Osteoblast (primary cell): ENCODE data around the gene KIFC1. TPM values are rescaled to one million over a fixed set of nuclear protein-coding genes. Genes with fewer than 3 reads are reported as not detected.
A peak's percentile ranks its signal among the peaks of the same experiment; 100 is the strongest.

Experiments used
- DNase-seq: peaks from one replicate; pipeline ENCODE4 v3.0.0; 2011; ENCODE audit warnings: low spot score, mixed read lengths; ENCODE audit not compliant: insufficient read length; ENCODE audit errors: missing footprints
- H2AFZ ChIP-seq: 2 replicates; pipeline ENCODE4 v1.6.0; 2011; ENCODE audit warnings: mild to moderate bottlenecking, low read length
- H3K27ac ChIP-seq: 2 replicates; pipeline ENCODE4 v1.5.1; 2011; ENCODE audit warnings: mild to moderate bottlenecking, low read depth, low read length, moderate library complexity
- H3K27me3 ChIP-seq: 2 replicates; pipeline ENCODE4 v1.6.0; 2012; ENCODE audit warnings: mild to moderate bottlenecking, control low read depth, inconsistent platforms, low read length, moderate library complexity; ENCODE audit not compliant: insufficient read depth
- H3K36me3 ChIP-seq: 2 replicates; pipeline ENCODE4 v1.5.1; 2011; ENCODE audit warnings: mild to moderate bottlenecking, low read length, control low read depth, moderate library complexity; ENCODE audit not compliant: insufficient read depth
- H3K4me1 ChIP-seq: 2 replicates; pipeline ENCODE4 v1.5.1; 2011; ENCODE audit warnings: mild to moderate bottlenecking, low read length, control low read depth, moderate library complexity; ENCODE audit not compliant: insufficient read depth
- H3K4me2 ChIP-seq: 2 replicates; pipeline ENCODE4 v1.6.0; 2011; ENCODE audit warnings: mild to moderate bottlenecking, low read length; ENCODE audit not compliant: insufficient read depth
- H3K4me3 ChIP-seq: fragments of 200-600 bp; sonication (generic); 3 replicates; pipeline ENCODE4 v1.5.1; 2012; ENCODE audit warnings: mild to moderate bottlenecking, low read length, inconsistent platforms; ENCODE audit not compliant: insufficient read depth
- H3K79me2 ChIP-seq: 2 replicates; pipeline ENCODE4 v1.6.0; 2012; ENCODE audit warnings: mild to moderate bottlenecking, low read length, control low read depth, inconsistent platforms; ENCODE audit not compliant: insufficient read depth
- H3K9me3 ChIP-seq: 2 replicates; pipeline ENCODE4 v1.5.1; 2011; ENCODE audit warnings: low read depth, low read length, control low read depth
- H4K20me1 ChIP-seq: 2 replicates; pipeline ENCODE4 v1.6.0; 2012; ENCODE audit warnings: mild to moderate bottlenecking, low read length, control low read depth; ENCODE audit not compliant: insufficient read depth
- CTCF ChIP-seq: IDR thresholded peaks from 2 replicates; pipeline ENCODE4 v1.5.1; 2011; ENCODE audit warnings: mild to moderate bottlenecking, low read depth, low read length, moderate library complexity; ENCODE audit errors: extremely low read depth
- total RNA-seq: library from RNA; depleted of rRNA; stranded (reverse); fragments of >200 nt; gene quantifications from 2 replicates; pipeline ENCODE4 v1.2.3, GENCODE V29; 2012

The KIFC1 gene
- total RNA-seq, 1 donor: 4.0 TPM

GRCh38 chr6:33421344-33421643 lies 29.7 kb downstream of the KIFC1 start:
- peaks cover 47% of the 10 kb centered on the region for H3K4me1 ChIP-seq
- DNase-seq: no peak
- peaks cover 10% of the 10 kb centered on the region for H3K36me3 ChIP-seq
- H3K9me3 ChIP-seq: no peaks in the 10 kb centered on the region
- peaks cover 4% of the 10 kb centered on the region for H4K20me1 ChIP-seq
- H2AFZ ChIP-seq: no peak overlapping the region
- TF ChIP-seq CTCF: no peak
- H3K4me3 ChIP-seq: peak overlapping the region; percentile 67
- no peak overlapping the region for H3K27ac ChIP-seq
- H3K27me3 ChIP-seq: no peaks in the 10 kb centered on the region
- H3K4me2 ChIP-seq: peak overlapping the region; percentile 81
- H3K79me2 ChIP-seq: peaks cover 65% of the 10 kb centered on the region

- Histone ChIP-seq H3K27ac (no peak overlapping the region), H3K79me2 (peaks cover 62% of the 10 kb centered on the region)
- TF ChIP-seq CTCF: no peak
These were observed 32.2 kb downstream of the KIFC1 start for GRCh38 chr6:33423777-33424176.

GRCh38 chr6:33424855-33425667 lies 33.4 kb downstream of the KIFC1 start:
- peaks cover 6% of the 10 kb centered on the region for H3K36me3 ChIP-seq
- no peak for TF ChIP-seq CTCF
- H3K27me3 ChIP-seq: no peaks in the 10 kb centered on the region
- H2AFZ ChIP-seq: peak overlapping the region; percentile 76
- peak overlapping the region; percentile 76 for H3K27ac ChIP-seq
- peaks cover 19% of the 10 kb centered on the region for H4K20me1 ChIP-seq
- peaks cover 62% of the 10 kb centered on the region for H3K79me2 ChIP-seq
- H3K9me3 ChIP-seq: no peaks in the 10 kb centered on the region
- peak overlapping the region; percentile 77 for H3K4me3 ChIP-seq
- H3K4me2 ChIP-seq: peak overlapping the region; percentile 96
- peaks cover 41% of the 10 kb centered on the region for H3K4me1 ChIP-seq
- DNase-seq: peak; percentile 69

More at GRCh38 chr6:33423777-33424176, 32.2 kb downstream of the KIFC1 start:
- no peak for DNase-seq
- no peak overlapping the region for H3K4me3 ChIP-seq
- H3K9me3 ChIP-seq: no peaks in the 10 kb centered on the region
- H3K4me1 ChIP-seq: peaks cover 45% of the 10 kb centered on the region
- H3K36me3 ChIP-seq: peaks cover 6% of the 10 kb centered on the region
- H4K20me1 ChIP-seq: peaks cover 6% of the 10 kb centered on the region
- no peak overlapping the region for H3K4me2 ChIP-seq
- no peak overlapping the region for H2AFZ ChIP-seq
- no peaks in the 10 kb centered on the region for H3K27me3 ChIP-seq

GRCh38 chr6:33425668-33426577 lies 34.3 kb downstream of the KIFC1 start:
- no peaks in the 10 kb centered on the region for H3K9me3 ChIP-seq
- H3K27ac ChIP-seq: peak overlapping the region; percentile 76
- peak overlapping the region; percentile 76 for H2AFZ ChIP-seq
- peaks cover 66% of the 10 kb centered on the region for H3K79me2 ChIP-seq
- peak overlapping the region; percentile 77 for H3K4me3 ChIP-seq
- H4K20me1 ChIP-seq: peaks cover 26% of the 10 kb centered on the region
- H3K36me3 ChIP-seq: peaks cover 6% of the 10 kb centered on the region
- H3K4me2 ChIP-seq: peak overlapping the region; percentile 96
- no peaks in the 10 kb centered on the region for H3K27me3 ChIP-seq
- H3K4me1 ChIP-seq: peaks cover 41% of the 10 kb centered on the region
- DNase-seq: peak; percentile 99
- TF ChIP-seq CTCF: peak; percentile 49
